Measurements from ENCODE around the gene PPT2. TPM values are rescaled to one million over a fixed set of nuclear protein-coding genes. Genes with fewer than 3 reads are reported as not detected.

The PPT2 gene
- total and polyA plus RNA-seq, 2 donors (not counting 3 experiments of a cell fraction or from before 2014, with no cell fraction given) = 27.2 to 47.3 TPM

DNA sequence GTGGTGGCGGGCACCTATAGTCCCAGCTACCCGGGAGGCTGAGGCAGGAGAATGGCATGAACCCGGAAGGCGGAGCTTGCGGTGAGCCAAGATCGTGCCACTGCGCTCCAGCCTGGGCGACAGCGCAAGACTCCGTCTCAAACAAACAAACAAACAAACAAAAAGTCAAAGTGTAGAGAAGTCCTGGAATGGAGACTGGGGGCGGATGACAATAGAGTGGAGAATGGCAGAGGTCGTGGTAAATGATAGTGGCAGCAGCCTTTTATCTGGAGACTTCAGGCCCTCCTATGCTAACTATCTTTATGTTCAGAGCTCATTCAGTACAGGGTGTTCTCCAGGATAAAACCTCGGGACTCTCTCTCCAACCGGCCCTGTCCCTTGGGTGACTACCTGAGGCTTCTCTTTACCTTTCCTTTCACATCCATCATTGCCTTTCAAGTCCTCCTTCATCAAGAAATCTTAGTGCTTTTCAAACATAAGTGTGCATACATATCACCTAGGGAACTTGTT, 22.4 kb upstream of the PPT2 start:
- TF ChIP-seq GATA2 (IDR thresholded peaks at IDR 0.05; ENCODE audit: insufficient read depth, insufficient read length, low read depth, low read length) = no peak
- no peak for TF ChIP-seq FOS (IDR thresholded peaks at IDR 0.05; ENCODE audit: borderline replicate concordance, insufficient read depth, low read length)
- no peak for TF ChIP-seq MAX (IDR thresholded peaks at IDR 0.05; ENCODE audit: insufficient read depth, insufficient read length)
- TF ChIP-seq CTCF (IDR thresholded peaks at IDR 0.05; ENCODE audit: extremely low read depth in 1 of 2, insufficient read depth in 1 of 2, low read depth in 1 of 2, low read length in 2 of 2) = no peak
- no peak for TF ChIP-seq MYC (IDR thresholded peaks at IDR 0.05; ENCODE audit: low read depth, low read length)
- no peak for TF ChIP-seq EZH2 (IDR thresholded peaks at IDR 0.05; ENCODE audit: borderline replicate concordance, low read depth, low read length, severe bottlenecking)
- no peak for TF ChIP-seq POLR2AphosphoS5 (IDR thresholded peaks at IDR 0.05; ENCODE audit: insufficient read depth, low read depth, low read length)
- TF ChIP-seq JUN (IDR thresholded peaks at IDR 0.05; ENCODE audit: borderline replicate concordance, insufficient read depth, insufficient read length, low read depth) = no peak
- TF ChIP-seq POLR2A (IDR thresholded peaks at IDR 0.05; ENCODE audit: low read depth, low read length) = no peak
- H3K9me3 ChIP-seq (replicated peaks; ENCODE audit: control insufficient read depth, insufficient read depth, low read length) = no peaks in the 10 kb centered on the region
- peaks cover 11% of the 10 kb centered on the region for H3K79me2 ChIP-seq (ENCODE audit: control insufficient read depth, insufficient read depth, low read length)
- H3K27me3 ChIP-seq (ENCODE audit: control insufficient read depth in 2 of 2, insufficient read depth in 2 of 2, low read length in 2 of 2) = peaks cover 5 to 10% of the 10 kb centered on the region in 2 experiments
- H3K36me3 ChIP-seq (ENCODE audit: control insufficient read depth in 2 of 2, extremely low read depth in 1 of 2, insufficient read depth in 2 of 2, low read length in 2 of 2) = peaks cover 0 to 2% of the 10 kb centered on the region in 2 experiments
- no peak overlapping the region for H3K4me2 ChIP-seq (ENCODE audit: insufficient read depth, low read length)
- H3K9me1 ChIP-seq (replicated peaks; ENCODE audit: control insufficient read depth, extremely low read depth, insufficient read depth, low read length) = no peaks in the 10 kb centered on the region
- BruUV-seq (replicated peaks) = no TSS peak
- POLR2A ChIA-PET = no interaction called here
- CTCF ChIA-PET = interaction anchor here (2.2 kb wide), 1 partner anchor 12 kb away, joined by 9 read pairs; no protein-coding TSS in a partner anchor
- dilution Hi-C loops (cut with MboI; ENCODE audit: extremely low pct_ligation_motif_present, low sequenced_read_pairs) (no loop called here), intact Hi-C loops (cut with micrococcal nuclease) (no loop called here)
- peaks cover 20% of the 10 kb centered on the region for H3K4me1 ChIP-seq (ENCODE audit: control insufficient read depth, extremely low read depth, insufficient read depth, low read length)
- no peaks in the 10 kb centered on the region for H4K20me1 ChIP-seq (replicated peaks; ENCODE audit: control insufficient read depth, extremely low read depth, insufficient read depth, low read length)
- no peak overlapping the region for H2AFZ ChIP-seq (ENCODE audit: low read depth, low read length)
- H3K9ac ChIP-seq (replicated peaks; ENCODE audit: extremely low read depth, insufficient read depth, low read length) = no peak overlapping the region
- no peak overlapping the region for H3K4me3 ChIP-seq (replicated peaks in 1 of 3; ENCODE audit: insufficient read depth in 1 of 3, low read depth in 1 of 3, low read length in 3 of 3)
- H3K27ac ChIP-seq (ENCODE audit: insufficient read depth, low read depth, low read length) = no peak overlapping the region
- FAIRE-seq (no peak), DNase-seq (ENCODE audit: low read depth, low spot score) (no peak)

All from endothelial cell of umbilical vein (primary cell).